Endothelial cell of umbilical vein (primary cell): ENCODE data around the gene CA5A. TPM values are rescaled to one million over a fixed set of nuclear protein-coding genes. Genes with fewer than 3 reads are reported as not detected.

Experiments
- BruUV-seq: library from RNA; stranded (reverse); fragments of 400-500 nt; replicated peaks from 2 replicates; lab custom pipeline; 2021; lab: Mats Ljungman, UMichigan
- CTCF ChIA-PET: fragments of 300-600, 350-600 bp; sonication (Branson Sonifier 250); formaldehyde crosslinking; loops from one replicate; lab custom pipeline; 2021; ENCODE audit warnings: antibody characterized with exemption, inconsistent platforms; lab: Charles Lee
- POLR2A ChIA-PET: fragments of 300-600, 350-600 bp; sonication (Branson Sonifier 250); formaldehyde crosslinking; loops from one replicate; lab custom pipeline; 2021; ENCODE audit warnings: antibody characterized with exemption, inconsistent platforms; lab: Charles Lee
- DNase-seq: peaks from one replicate; pipeline ENCODE4 v3.0.0-alpha.2; 2011; ENCODE audit warnings: low read depth, low spot score
- FAIRE-seq: peaks from 2 replicates; lab custom pipeline; 2011; peaks lifted over from hg19 to GRCh38; lab: Jason Lieb, UNC
- H2AFZ ChIP-seq: 2 replicates; pipeline ENCODE4 v1.6.0; 2012; ENCODE audit warnings: low read depth, low read length, control low read depth, inconsistent platforms
- H3K27ac ChIP-seq: 2 replicates; pipeline ENCODE4 v1.5.1; 2011; ENCODE audit warnings: low read depth, mild to moderate bottlenecking, control low read depth, low read length, moderate library complexity; ENCODE audit not compliant: insufficient read depth
- H3K27me3 ChIP-seq, 2 experiments: 2 replicates each; pipeline versions ENCODE4 v1.6.0 to v1.6.1; 2011; ENCODE audit warnings: low read length in 2 of 2, mixed read lengths in 1 of 2; ENCODE audit not compliant: control insufficient read depth in 2 of 2, insufficient read depth in 2 of 2
- H3K36me3 ChIP-seq, 2 experiments: 2 replicates in 1 of 2; 3 replicates in 1 of 2; pipeline ENCODE4 v1.5.1; 2011; ENCODE audit warnings: low read length in 2 of 2, mild to moderate bottlenecking in 1 of 2, moderate library complexity in 1 of 2; ENCODE audit not compliant: control insufficient read depth in 2 of 2, insufficient read depth in 2 of 2; ENCODE audit errors: extremely low read depth in 1 of 2
- H3K4me1 ChIP-seq: 3 replicates; pipeline ENCODE4 v1.5.1; 2011; ENCODE audit warnings: mild to moderate bottlenecking, low read length; ENCODE audit not compliant: control insufficient read depth, insufficient read depth; ENCODE audit errors: extremely low read depth
- H3K4me2 ChIP-seq: 2 replicates; pipeline ENCODE4 v1.6.1; 2011; ENCODE audit warnings: low read length, control low read depth, mixed read lengths; ENCODE audit not compliant: insufficient read depth
- H3K4me3 ChIP-seq, 3 experiments: fragments of 200-600 bp in 1 of 3; sonication (generic), shearing (Covaris generic) in 1 of 3; replicated peaks in 1 of 3; 2 replicates each; pipeline ENCODE4 v1.5.1; 2011 to 2016; ENCODE audit warnings: control low read depth in 3 of 3, low read length in 3 of 3, mild to moderate bottlenecking in 2 of 3, inconsistent platforms in 1 of 3, low read depth in 1 of 3, moderate library complexity in 1 of 3; ENCODE audit not compliant: insufficient read depth in 1 of 3
- H3K79me2 ChIP-seq: 2 replicates; pipeline ENCODE4 v1.6.0; 2012; ENCODE audit warnings: low read length, inconsistent platforms; ENCODE audit not compliant: control insufficient read depth, insufficient read depth
- H3K9ac ChIP-seq: replicated peaks from 2 replicates; pipeline ENCODE3; 2011; ENCODE audit warnings: low read length, control low read depth; ENCODE audit not compliant: insufficient read depth; ENCODE audit errors: extremely low read depth
- H3K9me1 ChIP-seq: replicated peaks from 3 replicates; pipeline ENCODE4 v1.6.0; 2011; ENCODE audit warnings: mild to moderate bottlenecking, low read length; ENCODE audit not compliant: control insufficient read depth, insufficient read depth; ENCODE audit errors: extremely low read depth
- H3K9me3 ChIP-seq: replicated peaks from 2 replicates; pipeline ENCODE4 v1.5.1; 2012; ENCODE audit warnings: low read length, inconsistent platforms; ENCODE audit not compliant: control insufficient read depth, insufficient read depth
- H4K20me1 ChIP-seq: replicated peaks from 2 replicates; pipeline ENCODE3; 2011; ENCODE audit warnings: mild to moderate bottlenecking, low read length; ENCODE audit not compliant: control insufficient read depth, insufficient read depth; ENCODE audit errors: extremely low read depth
- CTCF ChIP-seq, 2 donors: IDR thresholded peaks; 1 replicate in 1 of 2; 2 replicates in 1 of 2; pipeline ENCODE4 v1.5.1; 2011; ENCODE audit warnings: low read length in 2 of 2, mild to moderate bottlenecking in 2 of 2, moderate library complexity in 2 of 2, control low read depth in 1 of 2, inconsistent platforms in 1 of 2, low read depth in 1 of 2; ENCODE audit not compliant: insufficient read depth in 1 of 2; ENCODE audit errors: extremely low read depth in 1 of 2
- EZH2 ChIP-seq: IDR thresholded peaks from 2 replicates; pipeline ENCODE4 v1.6.1; 2012; ENCODE audit warnings: borderline replicate concordance, low read depth, mild to moderate bottlenecking, moderate library complexity, low read length, inconsistent platforms; ENCODE audit not compliant: severe bottlenecking
- FOS ChIP-seq: IDR thresholded peaks from 2 replicates; pipeline ENCODE4 v1.6.1; 2011; ENCODE audit warnings: mild to moderate bottlenecking, low read length, moderate library complexity, borderline replicate concordance; ENCODE audit not compliant: insufficient read depth
- JUN ChIP-seq: IDR thresholded peaks from 2 replicates; pipeline ENCODE4 v1.6.1; 2011; ENCODE audit warnings: borderline replicate concordance, low read depth; ENCODE audit not compliant: insufficient read length, insufficient read depth
- MAX ChIP-seq: IDR thresholded peaks from 2 replicates; pipeline ENCODE4 v1.6.1; 2011; ENCODE audit not compliant: insufficient read depth, insufficient read length
- POLR2A ChIP-seq: IDR thresholded peaks from 2 replicates; pipeline ENCODE4 v1.6.1; 2012; ENCODE audit warnings: low read depth, mild to moderate bottlenecking, control low read depth, low read length
- dilution Hi-C: fragments of 300-500 bp; cut with MboI; formaldehyde crosslinking; loops from one replicate; pipeline ENCODE4 v1.15.0; 2019; ENCODE audit warnings: low sequenced_read_pairs; ENCODE audit not compliant: extremely low pct_ligation_motif_present
- intact Hi-C: fragments of 100-400 bp; cut with micrococcal nuclease; formaldehyde crosslinking; loops from one replicate; pipeline ENCODE4 v1.10.0; 2022
- polyA plus RNA-seq, 4 experiments: library from polyadenylated mRNA; depleted of rRNA in 3 of 4; stranded (reverse) in 3 of 4; unstranded in 1 of 4; fragments of >200 nt; gene quantifications; 2 replicates each; pipeline versions ENCODE4 v1.2.1 to v1.2.3, GENCODE V29; 2011 to 2012; ENCODE audit warnings: missing spikeins in 1 of 4
- total RNA-seq: library from RNA; stranded (reverse); gene quantifications from 2 replicates; pipeline ENCODE4 v1.2.3, GENCODE V29; 2021

The CA5A gene
- total and polyA plus RNA-seq, 2 donors (not counting 3 experiments of a cell fraction or from before 2014, with no cell fraction given): not detected

- Histone ChIP-seq H3K9me1 (no peaks in the 10 kb centered on the region), H3K79me2 (no peaks in the 10 kb centered on the region), H3K4me1 (no peaks in the 10 kb centered on the region), H3K4me3 (no peak overlapping the region), H3K9ac (no peak overlapping the region), H2AFZ (no peak overlapping the region), H4K20me1 (no peaks in the 10 kb centered on the region), H3K9me3 (no peaks in the 10 kb centered on the region), H3K4me2 (no peak overlapping the region), H3K36me3 (no peaks in the 10 kb centered on the region), H3K27ac (no peak overlapping the region), H3K27me3 (no peaks in the 10 kb centered on the region)
- ChIA-PET CTCF (interaction anchor here (1.9 kb wide), 1 partner anchor 139 kb away, joined by 4 read pairs; no protein-coding TSS in a partner anchor), POLR2A (no interaction called here)
- BruUV-seq: no TSS peak
- FAIRE-seq (no peak), DNase-seq (no peak)
- intact Hi-C loops: no loop called here
- TF ChIP-seq EZH2 (no peak), JUN (no peak)
- dilution Hi-C loops: no loop called here
Observed at GRCh38 chr16:87918338-87918737, 18.0 kb downstream of the CA5A start.

GRCh38 chr16:87917503-87917902, 18.8 kb downstream of the CA5A start:
- no peak overlapping the region for H3K4me2 ChIP-seq
- BruUV-seq: no TSS peak
- dilution Hi-C loops (no loop called here), intact Hi-C loops (no loop called here)
- H3K27me3 ChIP-seq: no peaks in the 10 kb centered on the region
- H3K36me3 ChIP-seq: no peaks in the 10 kb centered on the region
- no peak overlapping the region for H3K27ac ChIP-seq
- no peaks in the 10 kb centered on the region for H3K79me2 ChIP-seq
- H3K4me3 ChIP-seq: no peak overlapping the region
- FAIRE-seq (no peak), DNase-seq (no peak)
- CTCF ChIA-PET: interaction anchor here (0.5 to 1.9 kb wide), 2 partner anchors 48 to 139 kb away, joined by 3 to 4 read pairs; partner anchors contain the start of gene SLC7A5
- no peak overlapping the region for H2AFZ ChIP-seq
- H3K9ac ChIP-seq: no peak overlapping the region
- H3K9me1 ChIP-seq: no peaks in the 10 kb centered on the region
- POLR2A ChIA-PET: no interaction called here
- H4K20me1 ChIP-seq: no peaks in the 10 kb centered on the region
- TF ChIP-seq CTCF (IDR thresholded peaks at IDR 0.05; ENCODE audit: extremely low read depth in 1 of 2, insufficient read depth in 1 of 2, low read depth in 1 of 2, low read length in 2 of 2) (no peak), FOS (no peak), POLR2A (no peak), MAX (peak; percentile 23)
- no peaks in the 10 kb centered on the region for H3K4me1 ChIP-seq
- H3K9me3 ChIP-seq: no peaks in the 10 kb centered on the region
